ENCODE measurements around the gene THSD7A. TPM values are rescaled to one million over a fixed set of nuclear protein-coding genes. Genes with fewer than 3 reads are reported as not detected.
A peak's percentile ranks its signal among the peaks of the same experiment; 100 is the strongest.

The THSD7A gene
- total and polyA plus RNA-seq, 2 donors from 2014 or later, result 5.1 to 24.3 TPM

DNA sequence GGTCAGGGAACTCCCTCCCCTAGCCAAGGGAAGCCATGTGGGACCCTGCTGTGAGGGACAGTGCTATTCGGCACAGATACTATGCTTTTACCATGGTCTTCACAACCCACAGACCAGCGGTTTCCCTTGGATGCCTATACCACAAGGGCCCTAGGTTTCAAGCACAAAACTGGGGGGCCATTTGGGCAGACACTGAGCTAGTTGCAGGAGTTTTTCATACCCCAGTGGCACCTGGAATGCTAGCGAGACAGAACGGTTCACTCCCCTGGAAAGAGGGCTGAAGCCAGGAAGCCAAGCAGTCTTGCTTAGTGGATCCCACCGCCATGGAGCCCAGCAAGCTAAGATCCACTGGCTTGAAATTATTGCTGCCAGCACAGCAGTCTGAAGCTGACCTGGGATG lies 156.8 kb downstream of the THSD7A start:
- no peak for DNase-seq
- TF ChIP-seq, protein P1, sequence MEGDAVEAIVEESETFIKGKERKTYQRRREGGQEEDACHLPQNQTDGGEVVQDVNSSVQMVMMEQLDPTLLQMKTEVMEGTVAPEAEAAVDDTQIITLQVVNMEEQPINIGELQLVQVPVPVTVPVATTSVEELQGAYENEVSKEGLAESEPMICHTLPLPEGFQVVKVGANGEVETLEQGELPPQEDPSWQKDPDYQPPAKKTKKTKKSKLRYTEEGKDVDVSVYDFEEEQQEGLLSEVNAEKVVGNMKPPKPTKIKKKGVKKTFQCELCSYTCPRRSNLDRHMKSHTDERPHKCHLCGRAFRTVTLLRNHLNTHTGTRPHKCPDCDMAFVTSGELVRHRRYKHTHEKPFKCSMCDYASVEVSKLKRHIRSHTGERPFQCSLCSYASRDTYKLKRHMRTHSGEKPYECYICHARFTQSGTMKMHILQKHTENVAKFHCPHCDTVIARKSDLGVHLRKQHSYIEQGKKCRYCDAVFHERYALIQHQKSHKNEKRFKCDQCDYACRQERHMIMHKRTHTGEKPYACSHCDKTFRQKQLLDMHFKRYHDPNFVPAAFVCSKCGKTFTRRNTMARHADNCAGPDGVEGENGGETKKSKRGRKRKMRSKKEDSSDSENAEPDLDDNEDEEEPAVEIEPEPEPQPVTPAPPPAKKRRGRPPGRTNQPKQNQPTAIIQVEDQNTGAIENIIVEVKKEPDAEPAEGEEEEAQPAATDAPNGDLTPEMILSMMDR (IDR thresholded peaks at IDR 0.05; ENCODE audit: borderline replicate concordance, extremely low read depth, insufficient read depth), result no peak
- FAIRE-seq, result no peak
- H3K27ac ChIP-seq (ENCODE audit: low read depth in 2 of 2, low read length in 2 of 2), result no peak overlapping the region
- H3K4me1 ChIP-seq (ENCODE audit: control insufficient read depth in 2 of 3, insufficient read depth in 2 of 3, low read depth in 1 of 3, low read length in 3 of 3), result no peaks in the 10 kb centered on the region
- intact Hi-C loops (cut with DNase I), result no loop called here
- no peaks in the 10 kb centered on the region for H3K27me3 ChIP-seq (ENCODE audit: control insufficient read depth, insufficient read depth, low read length)
- no peak overlapping the region for H3K9ac ChIP-seq (ENCODE audit: low read length in 3 of 3)
- no peaks in the 10 kb centered on the region for H3K9me3 ChIP-seq (ENCODE audit: control insufficient read depth in 2 of 3, insufficient read depth in 1 of 3, low read length in 3 of 3)
- no peak overlapping the region for H3K4me3 ChIP-seq (ENCODE audit: low read length in 3 of 3)
- H3K36me3 ChIP-seq (ENCODE audit: control insufficient read depth in 2 of 3, insufficient read depth in 3 of 3, low read length in 3 of 3), result no peaks in the 10 kb centered on the region

DNA sequence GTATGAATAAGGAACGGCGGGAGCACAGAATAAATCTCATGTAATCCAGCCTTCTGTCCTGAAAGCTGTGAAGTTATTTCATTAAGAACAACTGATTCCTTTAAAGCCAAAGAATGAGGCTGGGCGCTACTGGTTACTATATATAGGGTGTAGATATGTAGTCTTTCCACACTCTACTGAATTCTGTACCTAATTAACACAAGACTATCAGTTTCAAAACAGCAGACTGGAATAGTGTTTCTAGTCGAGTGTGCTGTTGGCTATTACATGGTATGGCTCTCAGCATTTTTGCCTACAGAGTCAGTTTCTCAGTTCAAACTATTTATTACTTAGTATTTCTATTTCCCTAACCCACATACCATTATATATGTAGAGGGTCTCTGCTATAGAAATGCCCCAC lies 163.3 kb downstream of the THSD7A start:
- intact Hi-C loops (cut with DNase I), result no loop called here

DNA sequence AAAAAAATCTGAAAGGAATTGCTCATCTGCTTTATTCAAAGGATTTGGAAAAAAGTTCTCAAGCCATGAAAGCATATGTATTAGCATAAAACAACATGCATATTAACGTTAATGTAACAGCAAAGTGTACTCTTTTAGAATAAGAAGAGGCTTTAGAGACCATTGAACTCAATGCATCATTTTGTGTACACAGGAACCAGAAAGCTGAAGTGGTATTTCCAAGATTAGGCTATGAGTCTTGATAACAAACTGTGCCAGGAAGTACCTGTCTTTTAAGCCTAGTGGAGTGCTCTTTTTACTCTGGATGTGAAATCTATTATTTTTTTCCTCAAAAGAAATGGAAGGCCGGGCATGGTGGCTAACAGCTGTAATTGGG lies 164.2 kb downstream of the THSD7A start:
- no peak overlapping the region for H3K27ac ChIP-seq (ENCODE audit: low read depth in 2 of 2, low read length in 2 of 2)
- FAIRE-seq, result no peak
- peaks cover 0 to 3% (median 0%) of the 10 kb centered on the region in 3 donors for H3K4me1 ChIP-seq (ENCODE audit: control insufficient read depth in 2 of 3, insufficient read depth in 2 of 3, low read depth in 1 of 3, low read length in 3 of 3)
- no peak overlapping the region for H3K4me3 ChIP-seq (ENCODE audit: low read length in 3 of 3)
- no peak for DNase-seq
- no peaks in the 10 kb centered on the region for H3K9me3 ChIP-seq (ENCODE audit: control insufficient read depth in 2 of 3, insufficient read depth in 1 of 3, low read length in 3 of 3)
- H3K36me3 ChIP-seq (ENCODE audit: control insufficient read depth in 2 of 3, insufficient read depth in 3 of 3, low read length in 3 of 3), result no peaks in the 10 kb centered on the region
- intact Hi-C loops (cut with DNase I), result no loop called here
- TF ChIP-seq, protein P1 (IDR thresholded peaks at IDR 0.05; ENCODE audit: borderline replicate concordance, extremely low read depth, insufficient read depth), result no peak
- no peak overlapping the region for H3K9ac ChIP-seq (ENCODE audit: low read length in 3 of 3)
- no peaks in the 10 kb centered on the region for H3K27me3 ChIP-seq (ENCODE audit: control insufficient read depth, insufficient read depth, low read length)

More for the DNA sequence above, 163.3 kb downstream of the THSD7A start:
- Histone ChIP-seq H3K9ac (ENCODE audit: low read length in 3 of 3) (no peak overlapping the region), H3K9me3 (ENCODE audit: control insufficient read depth in 2 of 3, insufficient read depth in 1 of 3, low read length in 3 of 3) (no peaks in the 10 kb centered on the region), H3K4me3 (ENCODE audit: low read length in 3 of 3) (no peak overlapping the region), H3K4me1 (ENCODE audit: control insufficient read depth in 2 of 3, insufficient read depth in 2 of 3, low read depth in 1 of 3, low read length in 3 of 3) (peaks cover 0 to 3% (median 0%) of the 10 kb centered on the region in 3 donors), H3K27ac (ENCODE audit: low read depth in 2 of 2, low read length in 2 of 2) (no peak overlapping the region), H3K27me3 (ENCODE audit: control insufficient read depth, insufficient read depth, low read length) (no peaks in the 10 kb centered on the region), H3K36me3 (ENCODE audit: control insufficient read depth in 2 of 3, insufficient read depth in 3 of 3, low read length in 3 of 3) (no peaks in the 10 kb centered on the region)
- FAIRE-seq (no peak), DNase-seq (peak in 1 of 5 donors; percentile 10)
- TF ChIP-seq, protein P1 (IDR thresholded peaks at IDR 0.05; ENCODE audit: borderline replicate concordance, extremely low read depth, insufficient read depth), result no peak
